ENCODE results near the gene AP5B1. TPM values are rescaled to one million over a fixed set of nuclear protein-coding genes. Genes with fewer than 3 reads are reported as not detected.
A peak's percentile ranks its signal among the peaks of the same experiment; 100 is the strongest.

Gene AP5B1
- polyA plus RNA-seq (2014; cell fraction: cytosol; rRNA removed) = 2.7 and 3.4 TPM in 2 replicates
- 2.3 and 3.1 TPM in 2 replicates for polyA plus RNA-seq (2014; cell fraction: nucleus; rRNA removed)

- no peak for DNase-seq (ENCODE audit: low spot score)
Observed at GRCh38 chr11:65780770-65781151, at the start of gene AP5B1. Gene AP5B1 (minus strand): TSS chr11:65780976. CDS start chr11:65780591, 385 bp downstream.

GRCh38 chr11:65829459-65829858 is 48.7 kb upstream of the AP5B1 start:
- DNase-seq (ENCODE audit: low spot score) = no peak

GRCh38 chr11:65826984-65827735 is 46.4 kb upstream of the AP5B1 start:
- no peak for DNase-seq (ENCODE audit: low spot score)

GRCh38 chr11:65822776-65823528 is 42.2 kb upstream of the AP5B1 start:
- no peak for DNase-seq (ENCODE audit: low spot score)

- DNase-seq (ENCODE audit: low spot score) = no peak
Observed at GRCh38 chr11:65821107-65821506, 40.3 kb upstream of the AP5B1 start.

- peak; percentile 83 for DNase-seq (ENCODE audit: low spot score)
Observed at GRCh38 chr11:65817835-65818680, 37.3 kb upstream of the AP5B1 start.

- no peak for DNase-seq (ENCODE audit: low spot score)
Observed at GRCh38 chr11:65817312-65817834, 36.6 kb upstream of the AP5B1 start.

- no peak for DNase-seq (ENCODE audit: low spot score)
Observed at GRCh38 chr11:65816696-65817095, 35.9 kb upstream of the AP5B1 start.

- DNase-seq (ENCODE audit: low spot score) = no peak
Observed at GRCh38 chr11:65814986-65815565, 34.3 kb upstream of the AP5B1 start.

- DNase-seq (ENCODE audit: low spot score) = no peak
Observed at GRCh38 chr11:65814131-65814985, 33.6 kb upstream of the AP5B1 start.

- no peak for DNase-seq (ENCODE audit: low spot score)
Observed at GRCh38 chr11:65811764-65812475, 31.1 kb upstream of the AP5B1 start.

GRCh38 chr11:65810046-65810868 is 29.5 kb upstream of the AP5B1 start:
- DNase-seq (ENCODE audit: low spot score) = no peak

GRCh38 chr11:65809496-65809895 is 28.7 kb upstream of the AP5B1 start:
- no peak for DNase-seq (ENCODE audit: low spot score)

GRCh38 chr11:65808744-65809341 is 28.1 kb upstream of the AP5B1 start:
- no peak for DNase-seq (ENCODE audit: low spot score)

- DNase-seq (ENCODE audit: low spot score) = no peak
Observed at GRCh38 chr11:65806979-65807378, 26.2 kb upstream of the AP5B1 start.

GRCh38 chr11:65803797-65804492 is 23.2 kb upstream of the AP5B1 start:
- no peak for DNase-seq (ENCODE audit: low spot score)

- DNase-seq (ENCODE audit: low spot score) = no peak
Observed at GRCh38 chr11:65802841-65803240, 22.1 kb upstream of the AP5B1 start.
